ENCODE data around the gene CSTPP1.

The CSTPP1 gene

GRCh38 chr11:46976182-46976854 lies 39.8 kb downstream of the CSTPP1 start:
- Histone ChIP-seq H3K4me1 (peaks cover 0 to 16% (median 0%) of the 10 kb centered on the region in 10 experiments; a peak in 5 of 20 replicates), H3K27ac (no peak overlapping the region), H3K9me3 (replicated peaks in 1 of 11) (no peaks in the 10 kb centered on the region; a peak in 1 of 22 replicates), H3K27me3 (no peaks in the 10 kb centered on the region), H3K4me3 (no peak overlapping the region), H3K36me3 (peaks cover 0 to 14% (median 6%) of the 10 kb centered on the region in 11 experiments; a peak in 6 of 22 replicates), H4K20me1 (no peaks in the 10 kb centered on the region), H3K9ac (no peak overlapping the region), H3K4me2 (no peak overlapping the region)
- TF ChIP-seq Cebpa-rat (IDR thresholded peaks at IDR 0.05), result no peak

DNA sequence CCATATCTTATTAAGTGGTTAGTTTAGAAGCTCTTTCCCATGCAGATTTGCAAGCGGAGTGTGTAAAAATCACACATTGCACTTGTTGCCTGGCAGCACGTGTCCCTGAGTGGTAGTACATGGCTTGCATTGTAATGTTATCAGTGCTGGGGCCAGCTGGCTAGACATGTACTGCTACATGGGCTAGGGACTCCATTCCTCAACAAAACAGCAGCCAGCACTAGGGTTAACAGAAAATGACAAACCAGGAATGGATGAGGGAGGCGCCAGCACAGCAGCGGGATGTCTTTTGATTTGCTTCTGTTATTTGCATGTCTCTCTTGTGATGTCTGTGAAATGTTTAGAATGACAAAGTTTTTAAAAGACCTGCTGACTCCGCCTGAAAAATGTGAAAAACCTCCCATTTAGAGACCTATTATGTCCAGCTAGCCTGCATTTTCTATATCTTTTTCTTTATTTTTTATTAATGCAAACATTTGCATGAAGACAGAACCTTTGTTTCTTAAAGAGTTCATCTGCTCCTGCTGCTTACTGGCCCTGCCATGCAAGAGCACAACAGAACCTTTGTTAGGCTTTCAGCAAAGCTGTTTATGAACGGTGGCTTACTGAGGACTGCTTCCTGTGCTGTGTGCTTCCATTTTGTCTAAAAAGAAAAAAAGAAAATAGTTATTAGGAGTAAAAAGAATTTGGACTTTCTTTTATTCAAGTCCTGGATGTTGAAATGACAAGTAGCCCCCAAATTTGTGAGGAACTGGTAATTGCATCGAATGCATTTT lies 40.7 kb downstream of the CSTPP1 start:
- H4K20me1 ChIP-seq, result no peaks in the 10 kb centered on the region
- H3K9ac ChIP-seq, result no peak overlapping the region
- H3K4me2 ChIP-seq, result no peak overlapping the region
- no peak for TF ChIP-seq Cebpa-rat (IDR thresholded peaks at IDR 0.05)
- H3K36me3 ChIP-seq, result peaks cover 0 to 14% (median 6%) of the 10 kb centered on the region in 11 experiments; a peak in 6 of 22 replicates
- H3K9me3 ChIP-seq (replicated peaks in 1 of 11), result no peaks in the 10 kb centered on the region; a peak in 1 of 22 replicates
- H3K27ac ChIP-seq, result no peak overlapping the region
- no peaks in the 10 kb centered on the region for H3K27me3 ChIP-seq
- peaks cover 0 to 7% (median 0%) of the 10 kb centered on the region in 10 experiments; a peak in 5 of 20 replicates for H3K4me1 ChIP-seq
- H3K4me3 ChIP-seq, result no peak overlapping the region

- peaks cover 0 to 13% (median 6%) of the 10 kb centered on the region in 11 experiments; a peak in 6 of 22 replicates for H3K36me3 ChIP-seq
- H3K27me3 ChIP-seq, result no peaks in the 10 kb centered on the region
- no peaks in the 10 kb centered on the region; a peak in 1 of 22 replicates for H3K9me3 ChIP-seq (replicated peaks in 1 of 11)
- TF ChIP-seq Cebpa-rat (IDR thresholded peaks at IDR 0.05), result no peak
- no peaks in the 10 kb centered on the region for H4K20me1 ChIP-seq
- 0 out of 20 replicates have a peak, but pooled peaks cover 0 to 3% (median 0%) of the 10 kb centered on the region in 10 experiments for H3K4me1 ChIP-seq
- H3K4me2 ChIP-seq, result no peak overlapping the region
- H3K4me3 ChIP-seq, result no peak overlapping the region
- no peak overlapping the region for H3K9ac ChIP-seq
- no peak overlapping the region for H3K27ac ChIP-seq
Measured at GRCh38 chr11:46978005-46978491, 41.5 kb downstream of the CSTPP1 start.

GRCh38 chr11:46979358-46979757 lies 42.8 kb downstream of the CSTPP1 start:
- Histone ChIP-seq H3K4me1 (0 out of 20 replicates have a peak, but pooled peaks cover 0 to 3% (median 0%) of the 10 kb centered on the region in 10 experiments), H3K27ac (no peak overlapping the region), H3K9ac (no peak overlapping the region), H3K4me3 (no peak overlapping the region), H3K4me2 (no peak overlapping the region), H4K20me1 (no peaks in the 10 kb centered on the region), H3K27me3 (no peaks in the 10 kb centered on the region), H3K36me3 (0 out of 22 replicates have a peak, but pooled peaks cover 0 to under 1% (median 0%) of the 10 kb centered on the region in 11 experiments), H3K9me3 (replicated peaks in 1 of 11) (no peaks in the 10 kb centered on the region)
- TF ChIP-seq Cebpa-rat (IDR thresholded peaks at IDR 0.05), result no peak

DNA sequence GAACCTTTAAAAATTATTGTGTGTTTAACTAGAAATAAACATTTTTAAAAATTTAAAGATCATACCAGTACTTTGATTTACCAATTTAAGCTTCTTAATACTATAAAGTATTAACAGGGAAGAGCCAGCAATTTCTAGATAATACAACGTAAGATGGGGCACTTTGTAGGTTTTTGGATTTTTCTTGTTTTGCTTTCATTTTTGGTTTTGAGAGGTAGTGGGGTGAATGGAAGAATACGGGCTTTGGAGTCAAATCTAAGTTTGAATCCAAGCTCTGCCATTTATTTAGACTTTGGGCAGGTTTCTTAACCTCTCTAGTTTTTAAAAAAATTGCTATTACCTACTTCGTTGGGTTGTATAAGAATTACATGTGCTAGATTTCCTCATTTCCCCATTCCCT lies 44.9 kb downstream of the CSTPP1 start:
- H3K27ac ChIP-seq, result no peak overlapping the region
- H3K9ac ChIP-seq, result no peak overlapping the region
- peak overlapping the region in 4 of 11 experiments; percentile 13 to 31 (median 25); a peak in 6 of 22 replicates for H3K4me2 ChIP-seq
- no peak for TF ChIP-seq Cebpa-rat (IDR thresholded peaks at IDR 0.05)
- 0 out of 20 replicates have a peak, but pooled peaks cover 0 to 3% (median 0%) of the 10 kb centered on the region in 10 experiments for H3K4me1 ChIP-seq
- H3K9me3 ChIP-seq (replicated peaks in 1 of 11), result no peaks in the 10 kb centered on the region
- H3K4me3 ChIP-seq, result no peak overlapping the region
- no peaks in the 10 kb centered on the region for H3K36me3 ChIP-seq
- H3K27me3 ChIP-seq, result no peaks in the 10 kb centered on the region
- H4K20me1 ChIP-seq, result no peaks in the 10 kb centered on the region

DNA sequence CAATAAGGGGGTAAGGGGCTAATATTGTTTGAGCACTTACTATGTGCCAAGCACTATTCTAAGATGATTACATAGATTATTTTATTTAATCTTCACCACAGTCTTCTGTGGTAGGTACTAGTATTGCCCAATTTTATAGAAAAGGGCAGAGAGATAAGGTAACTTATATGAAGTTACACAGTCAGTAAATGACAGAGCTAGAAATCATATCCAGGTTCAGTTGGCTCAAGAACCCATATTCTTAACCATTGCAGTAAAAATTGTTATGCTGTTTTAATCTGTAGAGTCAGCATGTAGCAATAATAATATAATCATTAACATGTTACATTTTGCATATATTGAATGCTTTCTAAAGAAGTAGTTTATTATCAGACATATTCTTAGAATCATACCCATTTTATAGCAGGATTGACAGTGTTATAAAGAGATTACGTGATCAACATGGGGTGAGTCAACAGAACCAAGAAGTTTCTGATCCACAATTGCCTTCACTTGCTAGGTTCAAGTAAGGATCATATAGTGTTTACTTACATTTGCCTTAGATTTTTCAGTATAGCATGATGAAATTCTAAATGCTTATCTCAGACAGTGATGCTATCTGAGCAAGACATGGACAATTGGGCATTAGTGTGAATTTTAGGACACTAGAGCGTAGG lies 46.4 kb downstream of the CSTPP1 start:
- H3K36me3 ChIP-seq, result peaks cover 0 to 13% (median 3%) of the 10 kb centered on the region in 11 experiments; a peak in 5 of 22 replicates
- no peaks in the 10 kb centered on the region for H3K27me3 ChIP-seq
- H3K4me3 ChIP-seq, result no peak overlapping the region
- no peaks in the 10 kb centered on the region for H4K20me1 ChIP-seq
- 0 out of 20 replicates have a peak, but pooled peaks cover 0 to 3% (median 0%) of the 10 kb centered on the region in 10 experiments for H3K4me1 ChIP-seq
- H3K27ac ChIP-seq, result no peak overlapping the region
- H3K4me2 ChIP-seq, result no peak overlapping the region
- no peaks in the 10 kb centered on the region for H3K9me3 ChIP-seq (replicated peaks in 1 of 11)
- no peak overlapping the region for H3K9ac ChIP-seq
- no peak for TF ChIP-seq Cebpa-rat (IDR thresholded peaks at IDR 0.05)

GRCh38 chr11:46983598-46983997 lies 47.0 kb downstream of the CSTPP1 start:
- Histone ChIP-seq H4K20me1 (no peaks in the 10 kb centered on the region), H3K4me2 (no peak overlapping the region), H3K27ac (no peak overlapping the region), H3K9ac (no peak overlapping the region), H3K27me3 (no peaks in the 10 kb centered on the region), H3K4me1 (0 out of 20 replicates have a peak, but pooled peaks cover 0 to 3% (median 0%) of the 10 kb centered on the region in 10 experiments), H3K9me3 (replicated peaks in 1 of 11) (no peaks in the 10 kb centered on the region), H3K4me3 (no peak overlapping the region), H3K36me3 (peaks cover 0 to 19% (median 4%) of the 10 kb centered on the region in 11 experiments; a peak in 7 of 22 replicates)
- no peak for TF ChIP-seq Cebpa-rat (IDR thresholded peaks at IDR 0.05)

DNA sequence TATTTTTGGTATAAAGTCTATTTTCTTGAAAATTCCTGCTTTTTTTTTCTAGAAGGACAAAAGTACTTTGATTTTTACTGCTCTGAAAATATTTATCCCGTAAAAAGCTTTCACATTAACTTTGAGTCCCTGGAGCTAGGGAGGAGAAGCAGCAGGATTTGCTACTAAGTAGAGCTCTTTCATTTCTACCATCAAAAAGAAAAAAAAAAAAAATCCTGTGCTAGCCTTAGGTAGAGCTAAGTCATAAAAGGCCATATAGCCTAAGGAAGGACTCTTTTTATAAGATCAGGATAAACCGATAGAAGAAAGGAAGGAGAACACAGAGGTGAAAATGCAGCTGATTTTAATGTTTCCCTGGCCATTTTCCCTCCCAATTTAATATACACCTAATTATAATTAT lies 48.0 kb downstream of the CSTPP1 start:
- H3K27me3 ChIP-seq, result no peaks in the 10 kb centered on the region
- 0 out of 20 replicates have a peak, but pooled peaks cover 0 to 3% (median 0%) of the 10 kb centered on the region in 10 experiments for H3K4me1 ChIP-seq
- peaks cover 4 to 27% (median 8%) of the 10 kb centered on the region in 11 experiments; a peak in 14 of 22 replicates for H3K36me3 ChIP-seq
- H3K4me2 ChIP-seq, result no peak overlapping the region
- no peak overlapping the region for H3K27ac ChIP-seq
- no peaks in the 10 kb centered on the region for H4K20me1 ChIP-seq
- no peak for TF ChIP-seq Cebpa-rat (IDR thresholded peaks at IDR 0.05)
- peaks cover 0 to 4% (median 2%) of the 10 kb centered on the region in 11 experiments; a peak in 10 of 22 replicates for H3K9me3 ChIP-seq (replicated peaks in 1 of 11)
- H3K4me3 ChIP-seq, result no peak overlapping the region
- no peak overlapping the region for H3K9ac ChIP-seq
